ENCODE measurements around the gene JPT2.

DNA sequence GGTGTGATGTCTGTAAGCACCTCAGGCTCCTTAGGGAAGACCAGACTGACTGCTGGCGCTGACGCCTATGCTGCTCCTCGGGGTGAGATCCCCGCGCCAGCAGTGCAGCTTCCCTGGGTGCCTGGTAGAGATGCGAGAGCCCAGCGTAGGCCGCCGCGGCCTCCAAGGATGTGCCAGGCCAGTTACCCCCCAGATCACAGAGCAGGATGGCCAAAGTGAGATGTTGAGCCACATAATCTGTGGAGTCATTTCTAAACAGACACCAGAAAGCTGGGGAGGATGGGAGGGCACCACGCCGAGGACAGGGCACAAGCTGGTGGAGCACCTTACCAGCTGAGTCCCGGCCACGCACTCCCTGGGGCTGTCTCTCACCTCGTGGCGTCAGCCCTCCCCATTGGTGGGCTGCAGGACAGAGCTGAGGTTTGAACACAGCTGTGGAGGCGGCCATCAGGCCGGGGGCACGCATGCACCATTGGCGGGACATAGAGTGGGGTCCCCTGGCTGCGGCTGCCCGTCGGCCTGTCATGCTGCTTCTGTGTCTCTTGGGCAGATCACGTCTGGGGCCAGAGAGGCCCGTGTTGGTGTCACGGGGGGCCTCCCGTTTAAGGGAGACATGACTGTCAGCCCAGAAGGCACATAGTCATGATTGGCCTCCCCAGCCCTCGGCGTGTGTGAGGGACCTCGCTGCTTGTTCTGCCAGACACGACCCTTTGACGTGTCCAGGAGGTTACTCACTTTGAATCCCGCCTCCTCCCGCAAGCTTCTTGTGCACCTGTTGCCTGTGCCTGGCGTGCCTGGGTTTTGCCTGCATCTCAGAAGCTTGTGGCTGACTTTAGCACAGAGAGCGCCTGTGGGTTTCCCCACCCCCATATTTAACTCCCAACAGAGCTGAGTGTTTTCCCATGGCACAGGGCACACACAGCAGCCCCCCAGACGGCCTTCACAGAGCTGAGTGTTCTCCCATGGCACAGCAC, 49.9 kb downstream of the JPT2 start:
- no peak for TF ChIP-seq ZNF217 (IDR thresholded peaks at IDR 0.05)
- TF ChIP-seq POLR2A (IDR thresholded peaks at IDR 0.05; ENCODE audit: low read depth, low read length): no peak
- no peak for TF ChIP-seq SREBF2 (IDR thresholded peaks at IDR 0.05; ENCODE audit: low read length)
- no peak for TF ChIP-seq POLR2AphosphoS5 (IDR thresholded peaks at IDR 0.05; ENCODE audit: low read length)
- TF ChIP-seq HCFC1 (IDR thresholded peaks at IDR 0.05; ENCODE audit: low read length): no peak
- TF ChIP-seq EZH2 (IDR thresholded peaks at IDR 0.05; ENCODE audit: borderline replicate concordance, control insufficient read depth, low read depth, low read length): no peak
- no peak for TF ChIP-seq TCF3 (IDR thresholded peaks at IDR 0.05; ENCODE audit: borderline replicate concordance, insufficient read depth, low read depth, low read length)
- TF ChIP-seq, protein P1, sequence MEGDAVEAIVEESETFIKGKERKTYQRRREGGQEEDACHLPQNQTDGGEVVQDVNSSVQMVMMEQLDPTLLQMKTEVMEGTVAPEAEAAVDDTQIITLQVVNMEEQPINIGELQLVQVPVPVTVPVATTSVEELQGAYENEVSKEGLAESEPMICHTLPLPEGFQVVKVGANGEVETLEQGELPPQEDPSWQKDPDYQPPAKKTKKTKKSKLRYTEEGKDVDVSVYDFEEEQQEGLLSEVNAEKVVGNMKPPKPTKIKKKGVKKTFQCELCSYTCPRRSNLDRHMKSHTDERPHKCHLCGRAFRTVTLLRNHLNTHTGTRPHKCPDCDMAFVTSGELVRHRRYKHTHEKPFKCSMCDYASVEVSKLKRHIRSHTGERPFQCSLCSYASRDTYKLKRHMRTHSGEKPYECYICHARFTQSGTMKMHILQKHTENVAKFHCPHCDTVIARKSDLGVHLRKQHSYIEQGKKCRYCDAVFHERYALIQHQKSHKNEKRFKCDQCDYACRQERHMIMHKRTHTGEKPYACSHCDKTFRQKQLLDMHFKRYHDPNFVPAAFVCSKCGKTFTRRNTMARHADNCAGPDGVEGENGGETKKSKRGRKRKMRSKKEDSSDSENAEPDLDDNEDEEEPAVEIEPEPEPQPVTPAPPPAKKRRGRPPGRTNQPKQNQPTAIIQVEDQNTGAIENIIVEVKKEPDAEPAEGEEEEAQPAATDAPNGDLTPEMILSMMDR (IDR thresholded peaks at IDR 0.05 in 2 of 3, conservative IDR thresholded peaks at IDR 0.05 in 1 of 3; ENCODE audit: control insufficient read depth in 2 of 3, extremely low read depth in 1 of 3, insufficient read depth in 1 of 3, low read depth in 3 of 3, low read length in 3 of 3): no peak
- no peak for TF ChIP-seq STAT1 (conservative IDR thresholded peaks at IDR 0.05)
- TF ChIP-seq, protein P2, sequence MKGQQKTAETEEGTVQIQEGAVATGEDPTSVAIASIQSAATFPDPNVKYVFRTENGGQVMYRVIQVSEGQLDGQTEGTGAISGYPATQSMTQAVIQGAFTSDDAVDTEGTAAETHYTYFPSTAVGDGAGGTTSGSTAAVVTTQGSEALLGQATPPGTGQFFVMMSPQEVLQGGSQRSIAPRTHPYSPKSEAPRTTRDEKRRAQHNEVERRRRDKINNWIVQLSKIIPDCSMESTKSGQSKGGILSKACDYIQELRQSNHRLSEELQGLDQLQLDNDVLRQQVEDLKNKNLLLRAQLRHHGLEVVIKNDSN (IDR thresholded peaks at IDR 0.05; ENCODE audit: borderline replicate concordance, extremely low read length, insufficient read depth, low read depth, low read length): no peak
